Measurements from ENCODE around the gene LIX1.

The LIX1 gene

GRCh38 chr5:97070234-97070633, 72.2 kb downstream of the LIX1 start:
- DNase-seq: no peak
- Histone ChIP-seq H3K27ac (no peak overlapping the region), H3K36me3 (no peaks in the 10 kb centered on the region), H3K9me3 (ENCODE audit: severe bottlenecking) (no peaks in the 10 kb centered on the region), H3K27me3 (ENCODE audit: insufficient read depth, low read depth, severe bottlenecking) (no peaks in the 10 kb centered on the region), H3K4me3 (ENCODE audit: low read depth, low read length) (no peak overlapping the region)
- no peak for TF ChIP-seq CTCF (IDR thresholded peaks at IDR 0.05; ENCODE audit: low read depth, low read length)

- H3K27ac ChIP-seq: no peak overlapping the region
- H3K9me3 ChIP-seq (ENCODE audit: severe bottlenecking): no peaks in the 10 kb centered on the region
- DNase-seq: no peak
- H3K36me3 ChIP-seq: no peaks in the 10 kb centered on the region
- H3K27me3 ChIP-seq (ENCODE audit: insufficient read depth, low read depth, severe bottlenecking): no peaks in the 10 kb centered on the region
- TF ChIP-seq CTCF (IDR thresholded peaks at IDR 0.05; ENCODE audit: low read depth, low read length): no peak
- H3K4me3 ChIP-seq (ENCODE audit: low read depth, low read length): no peak overlapping the region
Observed at GRCh38 chr5:97067296-97067850, 75.0 kb downstream of the LIX1 start.

GRCh38 chr5:97065475-97065874, 76.9 kb downstream of the LIX1 start:
- H3K36me3 ChIP-seq: no peaks in the 10 kb centered on the region
- TF ChIP-seq CTCF (IDR thresholded peaks at IDR 0.05; ENCODE audit: low read depth, low read length): no peak
- no peak overlapping the region for H3K4me3 ChIP-seq (ENCODE audit: low read depth, low read length)
- no peaks in the 10 kb centered on the region for H3K9me3 ChIP-seq (ENCODE audit: severe bottlenecking)
- no peaks in the 10 kb centered on the region for H3K27me3 ChIP-seq (ENCODE audit: insufficient read depth, low read depth, severe bottlenecking)
- DNase-seq: no peak
- H3K27ac ChIP-seq: no peak overlapping the region

- no peak for TF ChIP-seq CTCF (IDR thresholded peaks at IDR 0.05; ENCODE audit: low read depth, low read length)
- Histone ChIP-seq H3K9me3 (ENCODE audit: severe bottlenecking) (no peaks in the 10 kb centered on the region), H3K4me3 (ENCODE audit: low read depth, low read length) (no peak overlapping the region), H3K36me3 (no peaks in the 10 kb centered on the region), H3K27ac (no peak overlapping the region), H3K27me3 (ENCODE audit: insufficient read depth, low read depth, severe bottlenecking) (no peaks in the 10 kb centered on the region)
- DNase-seq: no peak
Observed at GRCh38 chr5:97063251-97063650, 79.2 kb downstream of the LIX1 start.

GRCh38 chr5:97062046-97062445, 80.4 kb downstream of the LIX1 start:
- Histone ChIP-seq H3K36me3 (no peaks in the 10 kb centered on the region), H3K4me3 (ENCODE audit: low read depth, low read length) (no peak overlapping the region), H3K9me3 (ENCODE audit: severe bottlenecking) (no peaks in the 10 kb centered on the region), H3K27ac (no peak overlapping the region), H3K27me3 (ENCODE audit: insufficient read depth, low read depth, severe bottlenecking) (no peaks in the 10 kb centered on the region)
- DNase-seq: no peak
- no peak for TF ChIP-seq CTCF (IDR thresholded peaks at IDR 0.05; ENCODE audit: low read depth, low read length)

GRCh38 chr5:97056263-97056662, 86.1 kb downstream of the LIX1 start:
- no peak for TF ChIP-seq CTCF (IDR thresholded peaks at IDR 0.05; ENCODE audit: low read depth, low read length)
- no peak for DNase-seq
- Histone ChIP-seq H3K27ac (no peak overlapping the region), H3K36me3 (no peaks in the 10 kb centered on the region), H3K9me3 (ENCODE audit: severe bottlenecking) (no peaks in the 10 kb centered on the region), H3K4me3 (ENCODE audit: low read depth, low read length) (no peak overlapping the region), H3K27me3 (ENCODE audit: insufficient read depth, low read depth, severe bottlenecking) (no peaks in the 10 kb centered on the region)

All from WERI-Rb-1 (cell line).